CD8-positive, alpha-beta memory T cell (primary cell): Measurements from ENCODE around the gene FAM3B. TPM values are rescaled to one million over a fixed set of nuclear protein-coding genes. Genes with fewer than 3 reads are reported as not detected.

ENCODE experiments used
- CTCF ChIA-PET: fragments of 350-600 bp; sonication (Branson Sonifier 250); formaldehyde crosslinking; loops from one replicate; lab custom pipeline; 2021; ENCODE audit warnings: antibody characterized with exemption; lab: Charles Lee
- POLR2A ChIA-PET: fragments of 350-600 bp; sonication (Branson Sonifier 250); formaldehyde crosslinking; loops from one replicate; lab custom pipeline; 2021; ENCODE audit warnings: antibody characterized with exemption; lab: Charles Lee
- DNase-seq, 5 donors: peaks; one replicate each; pipeline versions ENCODE4 v3.0.0 to v3.0.0-alpha.2; 2020 to 2022; ENCODE audit warnings: mixed read lengths in 1 of 5
- H3K27ac ChIP-seq: one replicate; pipeline ENCODE4 v1.7.0; 2013; ENCODE audit warnings: low read depth, mild to moderate bottlenecking, low read length, moderate library complexity
- H3K27me3 ChIP-seq: 2 replicates; pipeline ENCODE4 v1.7.0; 2013; ENCODE audit warnings: low read length, mild to moderate bottlenecking; ENCODE audit not compliant: insufficient read depth, poor library complexity, severe bottlenecking
- H3K36me3 ChIP-seq: 2 replicates; pipeline ENCODE4 v1.7.0; 2013; ENCODE audit warnings: mild to moderate bottlenecking, low read length, moderate library complexity; ENCODE audit not compliant: insufficient read depth
- H3K4me1 ChIP-seq: 2 replicates; pipeline ENCODE4 v1.7.0; 2013; ENCODE audit warnings: mild to moderate bottlenecking, low read length, moderate library complexity; ENCODE audit not compliant: insufficient read depth
- H3K4me3 ChIP-seq: 2 replicates; pipeline ENCODE4 v1.7.0; 2013; ENCODE audit warnings: mild to moderate bottlenecking, low read length
- H3K9me3 ChIP-seq: 2 replicates; pipeline ENCODE4 v1.7.0; 2013; ENCODE audit warnings: mild to moderate bottlenecking, low read length
- H3K27ac Mint-ChIP-seq, 8 donors: one replicate each; pipeline ENCODE4 v1.8.0; 2020 to 2021; ENCODE audit warnings: mixed read lengths in 8 of 8, mild to moderate bottlenecking in 6 of 8, inconsistent platforms in 3 of 8, moderate library complexity in 3 of 8
- H3K27me3 Mint-ChIP-seq, 2 donors: one replicate each; pipeline ENCODE4 v1.8.0; 2020 to 2021; ENCODE audit warnings: mixed read lengths in 2 of 2, mild to moderate bottlenecking in 1 of 2, moderate library complexity in 1 of 2
- H3K36me3 Mint-ChIP-seq, 3 donors: one replicate each; pipeline ENCODE4 v1.8.0; 2020 to 2021; ENCODE audit warnings: mixed read lengths in 3 of 3, inconsistent platforms in 1 of 3, mild to moderate bottlenecking in 1 of 3
- H3K4me1 Mint-ChIP-seq, 3 donors: one replicate each; pipeline ENCODE4 v1.8.0; 2020 to 2021; ENCODE audit warnings: mixed read lengths in 3 of 3, inconsistent platforms in 1 of 3, mild to moderate bottlenecking in 1 of 3
- H3K4me3 Mint-ChIP-seq, 7 donors: one replicate each; pipeline ENCODE4 v1.8.0; 2020 to 2021; ENCODE audit warnings: mixed read lengths in 7 of 7, mild to moderate bottlenecking in 6 of 7, moderate library complexity in 4 of 7, inconsistent platforms in 2 of 7
- H3K9me3 Mint-ChIP-seq, 5 donors: one replicate each; pipeline ENCODE4 v1.8.0; 2020 to 2022; ENCODE audit warnings: mixed read lengths in 5 of 5, mild to moderate bottlenecking in 3 of 5, moderate library complexity in 2 of 5, inconsistent platforms in 1 of 5
- polyA plus RNA-seq: library from polyadenylated mRNA; unstranded; fragments of 300-500 nt; fragmentation: Illumina TruSeq; gene quantifications from one replicate; pipeline ENCODE4 v1.2.3, GENCODE V29; 2021
- total RNA-seq, 2 experiments: library from RNA; stranded (reverse); gene quantifications; one replicate each; pipeline ENCODE4 v1.2.3, GENCODE V29; 2021

The FAM3B gene
- total and polyA plus RNA-seq, 3 experiments from 2014 or later, result not detected

- peaks cover 0 to 7% of the 10 kb centered on the region in 2 donors for H3K27me3 Mint-ChIP-seq
- ChIA-PET CTCF (no interaction called here), POLR2A (no interaction called here)
- peak overlapping the region in 2 of 7 donors; percentile 26 to 66 for H3K4me3 Mint-ChIP-seq
- H3K36me3 Mint-ChIP-seq, result peaks cover 6 to 62% (median 15%) of the 10 kb centered on the region in 3 donors
- Histone ChIP-seq H3K27ac (no peak overlapping the region), H3K4me1 (peaks cover 63% of the 10 kb centered on the region), H3K36me3 (no peaks in the 10 kb centered on the region), H3K27me3 (no peaks in the 10 kb centered on the region), H3K9me3 (no peaks in the 10 kb centered on the region), H3K4me3 (no peak overlapping the region)
- H3K27ac Mint-ChIP-seq, result peak overlapping the region; percentile 12 to 98 (median 77)
- DNase-seq, result peak in 1 of 5 donors; percentile 15
- peaks cover 60 to 90% (median 79%) of the 10 kb centered on the region in 3 donors for H3K4me1 Mint-ChIP-seq
- H3K9me3 Mint-ChIP-seq, result peaks cover 0 to 2% (median 0%) of the 10 kb centered on the region in 5 donors
Observed at GRCh38 chr21:41365377-41366107, 48.9 kb downstream of the FAM3B start.

- ChIA-PET POLR2A (no interaction called here), CTCF (no interaction called here)
- peaks cover 63 to 91% (median 86%) of the 10 kb centered on the region in 3 donors for H3K4me1 Mint-ChIP-seq
- peaks cover 6 to 64% (median 15%) of the 10 kb centered on the region in 3 donors for H3K36me3 Mint-ChIP-seq
- H3K4me3 Mint-ChIP-seq, result peak overlapping the region in 2 of 7 donors; percentile 10 to 66
- H3K27ac ChIP-seq, result no peak overlapping the region
- peak in 1 of 5 donors; percentile 32 for DNase-seq
- H3K36me3 ChIP-seq, result no peaks in the 10 kb centered on the region
- H3K27me3 Mint-ChIP-seq, result peaks cover 0 to 7% of the 10 kb centered on the region in 2 donors
- no peaks in the 10 kb centered on the region for H3K9me3 ChIP-seq
- peaks cover 64% of the 10 kb centered on the region for H3K4me1 ChIP-seq
- H3K27me3 ChIP-seq, result no peaks in the 10 kb centered on the region
- H3K9me3 Mint-ChIP-seq, result peaks cover 0 to 2% (median 0%) of the 10 kb centered on the region in 5 donors
- H3K27ac Mint-ChIP-seq, result peak overlapping the region in 6 of 8 donors; percentile 15 to 98 (median 57)
- no peak overlapping the region for H3K4me3 ChIP-seq
Observed at GRCh38 chr21:41366522-41367151, 50.0 kb downstream of the FAM3B start.

GRCh38 chr21:41367301-41367944 lies 50.8 kb downstream of the FAM3B start:
- no peaks in the 10 kb centered on the region for H3K9me3 ChIP-seq
- H3K27me3 ChIP-seq, result no peaks in the 10 kb centered on the region
- H3K4me1 ChIP-seq, result peaks cover 71% of the 10 kb centered on the region
- POLR2A ChIA-PET, result no interaction called here
- peak in 1 of 5 donors; percentile 10 for DNase-seq
- peaks cover 0 to 2% (median 0%) of the 10 kb centered on the region in 5 donors for H3K9me3 Mint-ChIP-seq
- peak overlapping the region; percentile 10 to 98 (median 91) for H3K27ac Mint-ChIP-seq
- no peak overlapping the region for H3K27ac ChIP-seq
- H3K4me1 Mint-ChIP-seq, result peaks cover 62 to 89% (median 84%) of the 10 kb centered on the region in 3 donors
- no peaks in the 10 kb centered on the region for H3K36me3 ChIP-seq
- CTCF ChIA-PET, result no interaction called here
- H3K4me3 ChIP-seq, result no peak overlapping the region
- H3K36me3 Mint-ChIP-seq, result peaks cover 6 to 58% (median 15%) of the 10 kb centered on the region in 3 donors
- H3K27me3 Mint-ChIP-seq, result peaks cover 0 to 2% of the 10 kb centered on the region in 2 donors
- peak overlapping the region in 2 of 7 donors; percentile 26 to 33 for H3K4me3 Mint-ChIP-seq

- Mint-ChIP-seq H3K9me3 (peaks cover 0 to 2% (median 0%) of the 10 kb centered on the region in 5 donors), H3K27ac (peak overlapping the region; percentile 81 to 98 (median 92)), H3K27me3 (no peaks in the 10 kb centered on the region), H3K4me3 (peak overlapping the region in 6 of 7 donors; percentile 76 to 93 (median 88)), H3K4me1 (peaks cover 57 to 90% (median 77%) of the 10 kb centered on the region in 3 donors), H3K36me3 (peaks cover 6 to 55% (median 15%) of the 10 kb centered on the region in 3 donors)
- H3K27me3 ChIP-seq, result no peaks in the 10 kb centered on the region
- H3K9me3 ChIP-seq, result no peaks in the 10 kb centered on the region
- ChIA-PET CTCF (interaction anchor here (1.6 kb wide), 1 partner anchor 57 kb away, joined by 4 read pairs; the partner anchor contains the start of gene MX1), POLR2A (interaction anchor here (2.7 kb wide), 1 partner anchor 58 kb away, joined by 21 read pairs; the partner anchor contains the start of gene MX1)
- H3K4me1 ChIP-seq, result peaks cover 67% of the 10 kb centered on the region
- peak overlapping the region; percentile 58 for H3K4me3 ChIP-seq
- peak in 1 of 5 donors; percentile 11 for DNase-seq
- no peaks in the 10 kb centered on the region for H3K36me3 ChIP-seq
- H3K27ac ChIP-seq, result peak overlapping the region; percentile 57
Observed at GRCh38 chr21:41367945-41368734, 51.5 kb downstream of the FAM3B start.

GRCh38 chr21:41368735-41369104 lies 52.1 kb downstream of the FAM3B start:
- peaks cover 61% of the 10 kb centered on the region for H3K4me1 ChIP-seq
- ChIA-PET POLR2A (interaction anchor here (0.8 to 2.7 kb wide), 3 partner anchors 50 to 57 kb away, joined by 3 to 21 read pairs (median 7); partner anchors contain the start of gene MX1), CTCF (interaction anchor here (0.9 to 1.6 kb wide), 3 partner anchors 13 to 86 kb away, joined by 3 to 4 read pairs (median 3); partner anchors contain the start of gene MX1)
- Mint-ChIP-seq H3K4me3 (peak overlapping the region; percentile 77 to 93 (median 88)), H3K36me3 (peaks cover 6 to 51% (median 15%) of the 10 kb centered on the region in 3 donors), H3K9me3 (no peaks in the 10 kb centered on the region), H3K27ac (peak overlapping the region; percentile 81 to 98 (median 92)), H3K4me1 (peaks cover 54 to 89% (median 71%) of the 10 kb centered on the region in 3 donors), H3K27me3 (no peaks in the 10 kb centered on the region)
- peak in 1 of 5 donors; percentile 8 for DNase-seq
- no peaks in the 10 kb centered on the region for H3K36me3 ChIP-seq
- peak overlapping the region; percentile 58 for H3K4me3 ChIP-seq
- no peaks in the 10 kb centered on the region for H3K9me3 ChIP-seq
- no peaks in the 10 kb centered on the region for H3K27me3 ChIP-seq
- H3K27ac ChIP-seq, result peak overlapping the region; percentile 57

- Histone ChIP-seq H3K9me3 (no peaks in the 10 kb centered on the region), H3K36me3 (no peaks in the 10 kb centered on the region), H3K4me1 (peaks cover 56% of the 10 kb centered on the region), H3K27me3 (no peaks in the 10 kb centered on the region), H3K27ac (peak overlapping the region; percentile 57), H3K4me3 (peak overlapping the region; percentile 81)
- ChIA-PET CTCF (interaction anchor here (0.8 to 1.6 kb wide), 6 partner anchors 8 to 89 kb away, joined by 3 to 9 read pairs (median 4); partner anchors contain the start of gene MX1), POLR2A (interaction anchor here (0.8 to 2.7 kb wide), 5 partner anchors 7 to 57 kb away, joined by 3 to 21 read pairs (median 7); partner anchors contain the start of genes MX1 and MX2)
- peak; percentile 6 to 65 (median 32) for DNase-seq
- Mint-ChIP-seq H3K4me3 (peak overlapping the region; percentile 86 to 93 (median 88)), H3K36me3 (peaks cover 6 to 53% (median 15%) of the 10 kb centered on the region in 3 donors), H3K4me1 (peaks cover 50 to 84% (median 65%) of the 10 kb centered on the region in 3 donors), H3K27ac (peak overlapping the region; percentile 89 to 98 (median 94)), H3K27me3 (no peaks in the 10 kb centered on the region), H3K9me3 (no peaks in the 10 kb centered on the region)
Observed at GRCh38 chr21:41369105-41369919, 52.7 kb downstream of the FAM3B start.
